GM12891 (cell line): ENCODE results near the gene OPN1SW.

Experiments
- POLR2A ChIP-seq: IDR thresholded peaks from 2 replicates; pipeline ENCODE4 v1.6.1; 2011; ENCODE audit warnings: low read depth, low read length, control low read depth
- POLR2AphosphoS5 ChIP-seq: IDR thresholded peaks from 2 replicates; pipeline ENCODE4 v1.6.1; 2011; ENCODE audit warnings: low read depth, low read length, control low read depth
- SPI1 ChIP-seq: IDR thresholded peaks from 2 replicates; pipeline ENCODE4 v1.6.1; 2011; ENCODE audit warnings: low read depth, low read length, control low read depth
- TAF1 ChIP-seq: IDR thresholded peaks from 2 replicates; pipeline ENCODE4 v1.6.1; 2011; ENCODE audit warnings: low read depth, low read length, control low read depth

DNA sequence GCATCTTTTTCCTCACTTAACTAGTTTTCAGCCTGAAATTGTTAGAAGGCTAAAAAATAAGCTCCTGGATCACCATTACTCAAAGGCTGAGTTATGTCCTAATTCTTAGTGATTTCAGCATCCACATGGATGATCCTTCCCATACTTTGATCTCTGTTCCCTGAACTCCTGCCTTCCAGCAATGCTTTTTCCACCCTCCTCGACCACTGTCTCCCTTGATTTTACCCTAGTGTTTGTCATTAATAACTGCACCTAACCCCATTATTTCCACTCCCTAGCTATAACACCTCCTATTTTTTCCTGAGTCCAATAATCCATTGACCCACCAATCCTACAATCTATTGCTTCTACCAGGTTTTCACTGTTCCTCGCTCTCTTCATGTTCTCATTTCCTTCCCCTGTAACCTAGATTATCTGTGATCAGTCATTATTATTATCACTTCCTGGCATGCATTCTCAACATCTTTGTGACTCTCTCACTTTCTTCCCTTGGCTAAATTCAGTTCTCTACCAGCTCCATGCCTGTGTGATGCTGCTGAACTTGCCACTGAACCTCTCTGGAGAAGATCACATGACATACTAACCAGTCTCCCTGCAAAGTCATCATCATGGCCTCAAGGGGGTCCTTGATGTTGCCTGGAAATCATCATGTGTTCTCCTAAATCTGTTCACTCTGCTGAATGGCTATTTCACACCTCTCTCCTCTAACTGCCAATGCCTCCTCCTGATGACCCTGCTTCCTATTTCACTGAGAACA, 42.9 kb downstream of the OPN1SW start:
- TF ChIP-seq POLR2AphosphoS5 (no peak), POLR2A (no peak), TAF1 (no peak), SPI1 (no peak)
